Measurements from ENCODE around the gene APC.

DNA sequence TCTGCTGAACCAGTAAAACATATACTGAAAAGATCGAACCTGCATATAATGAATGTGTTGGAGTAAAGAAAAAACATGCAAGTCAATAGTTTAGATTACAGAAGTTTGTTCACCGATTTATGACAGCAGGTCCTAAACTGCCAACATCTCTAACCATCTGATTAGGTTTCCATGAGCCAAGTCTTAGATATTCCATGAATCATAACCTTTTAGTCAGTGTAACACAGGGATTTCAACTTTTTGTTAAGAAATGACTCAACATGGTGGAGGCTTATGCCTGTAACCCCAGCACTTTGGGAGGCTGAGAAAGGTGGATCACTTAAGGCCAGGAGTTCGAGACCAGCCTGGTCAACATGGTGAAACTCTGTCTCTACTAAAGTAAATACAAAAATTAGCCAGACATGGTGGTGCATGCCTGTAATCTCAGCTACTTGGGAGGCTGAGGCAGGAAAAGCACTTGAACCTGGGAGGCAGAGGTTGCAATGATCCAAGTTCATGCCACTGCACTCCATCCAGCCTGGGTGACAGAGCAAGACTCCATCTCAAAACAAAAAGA is 38.7 kb downstream of the APC start:
- TF ChIP-seq SRF (IDR thresholded peaks at IDR 0.05; ENCODE audit: low read depth, low read length) = no peak
- TF ChIP-seq SIX5 (IDR thresholded peaks at IDR 0.05; ENCODE audit: low read depth, low read length) = no peak
- TF ChIP-seq, protein P1, sequence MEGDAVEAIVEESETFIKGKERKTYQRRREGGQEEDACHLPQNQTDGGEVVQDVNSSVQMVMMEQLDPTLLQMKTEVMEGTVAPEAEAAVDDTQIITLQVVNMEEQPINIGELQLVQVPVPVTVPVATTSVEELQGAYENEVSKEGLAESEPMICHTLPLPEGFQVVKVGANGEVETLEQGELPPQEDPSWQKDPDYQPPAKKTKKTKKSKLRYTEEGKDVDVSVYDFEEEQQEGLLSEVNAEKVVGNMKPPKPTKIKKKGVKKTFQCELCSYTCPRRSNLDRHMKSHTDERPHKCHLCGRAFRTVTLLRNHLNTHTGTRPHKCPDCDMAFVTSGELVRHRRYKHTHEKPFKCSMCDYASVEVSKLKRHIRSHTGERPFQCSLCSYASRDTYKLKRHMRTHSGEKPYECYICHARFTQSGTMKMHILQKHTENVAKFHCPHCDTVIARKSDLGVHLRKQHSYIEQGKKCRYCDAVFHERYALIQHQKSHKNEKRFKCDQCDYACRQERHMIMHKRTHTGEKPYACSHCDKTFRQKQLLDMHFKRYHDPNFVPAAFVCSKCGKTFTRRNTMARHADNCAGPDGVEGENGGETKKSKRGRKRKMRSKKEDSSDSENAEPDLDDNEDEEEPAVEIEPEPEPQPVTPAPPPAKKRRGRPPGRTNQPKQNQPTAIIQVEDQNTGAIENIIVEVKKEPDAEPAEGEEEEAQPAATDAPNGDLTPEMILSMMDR (IDR thresholded peaks at IDR 0.05; ENCODE audit: control extremely low read depth in 1 of 3, insufficient read depth in 1 of 3, low read depth in 1 of 3, low read length in 3 of 3) = no peak
- TF ChIP-seq GTF2F1 (IDR thresholded peaks at IDR 0.05; ENCODE audit: borderline replicate concordance, low read depth, low read length) = no peak
- TF ChIP-seq EZH2 (IDR thresholded peaks at IDR 0.05; ENCODE audit: low read depth, low read length, severe bottlenecking) = no peak
- TF ChIP-seq TEAD4 (IDR thresholded peaks at IDR 0.05; ENCODE audit: low read depth, low read length) = no peak
- TF ChIP-seq, protein P2, sequence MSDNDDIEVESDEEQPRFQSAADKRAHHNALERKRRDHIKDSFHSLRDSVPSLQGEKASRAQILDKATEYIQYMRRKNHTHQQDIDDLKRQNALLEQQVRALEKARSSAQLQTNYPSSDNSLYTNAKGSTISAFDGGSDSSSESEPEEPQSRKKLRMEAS (IDR thresholded peaks at IDR 0.05) = no peak
- TF ChIP-seq EP300 (IDR thresholded peaks at IDR 0.05; ENCODE audit: borderline replicate concordance in 1 of 2, low read depth in 2 of 2, low read length in 2 of 2) = no peak
- TF ChIP-seq, protein P3, sequence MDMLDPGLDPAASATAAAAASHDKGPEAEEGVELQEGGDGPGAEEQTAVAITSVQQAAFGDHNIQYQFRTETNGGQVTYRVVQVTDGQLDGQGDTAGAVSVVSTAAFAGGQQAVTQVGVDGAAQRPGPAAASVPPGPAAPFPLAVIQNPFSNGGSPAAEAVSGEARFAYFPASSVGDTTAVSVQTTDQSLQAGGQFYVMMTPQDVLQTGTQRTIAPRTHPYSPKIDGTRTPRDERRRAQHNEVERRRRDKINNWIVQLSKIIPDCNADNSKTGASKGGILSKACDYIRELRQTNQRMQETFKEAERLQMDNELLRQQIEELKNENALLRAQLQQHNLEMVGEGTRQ (IDR thresholded peaks at IDR 0.05; ENCODE audit: low read length) = no peak
- no peak for TF ChIP-seq POLR2A (IDR thresholded peaks at IDR 0.05; ENCODE audit: control extremely low read depth in 1 of 2, low read depth in 2 of 2, low read length in 2 of 2)
- no peak for TF ChIP-seq TCF12 (IDR thresholded peaks at IDR 0.05; ENCODE audit: low read depth, low read length)
